H9 (cell line): Measurements from ENCODE around the gene HTATIP2. TPM values are rescaled to one million over a fixed set of nuclear protein-coding genes. Genes with fewer than 3 reads are reported as not detected.

ENCODE experiments used
- DNase-seq: peaks from one replicate; pipeline ENCODE4 v3.0.0-alpha.2; 2017
- H2AFZ ChIP-seq: one replicate; pipeline ENCODE4 v1.6.1; 2013; ENCODE audit warnings: mild to moderate bottlenecking, low read length, control low read depth, moderate library complexity
- H2AK5ac ChIP-seq: 2 replicates; pipeline ENCODE4 v1.6.1; 2013; ENCODE audit warnings: low read length, control low read depth, mixed read lengths; ENCODE audit not compliant: insufficient read length
- H2BK120ac ChIP-seq: one replicate; pipeline ENCODE4 v1.6.1; 2013; ENCODE audit warnings: low read depth, mild to moderate bottlenecking, low read length, control low read depth, inconsistent platforms; ENCODE audit not compliant: poor library complexity, severe bottlenecking
- H2BK12ac ChIP-seq: 2 replicates; pipeline ENCODE4 v1.6.1; 2013; ENCODE audit warnings: low read length, control low read depth, mixed read lengths, low read depth; ENCODE audit not compliant: insufficient read length
- H2BK15ac ChIP-seq: 2 replicates; pipeline ENCODE4 v1.6.1; 2013; ENCODE audit warnings: low read depth, low read length, control low read depth
- H2BK20ac ChIP-seq: one replicate; pipeline ENCODE4 v1.6.1; 2013; ENCODE audit warnings: low read depth, mild to moderate bottlenecking, low read length, control low read depth, inconsistent platforms; ENCODE audit not compliant: poor library complexity, severe bottlenecking
- H2BK5ac ChIP-seq: 2 replicates; pipeline ENCODE4 v1.6.1; 2013; ENCODE audit warnings: low read length, control low read depth, mixed read lengths; ENCODE audit not compliant: insufficient read length
- H3K14ac ChIP-seq: 2 replicates; pipeline ENCODE4 v1.6.1; 2013; ENCODE audit warnings: low read length, control low read depth; ENCODE audit not compliant: insufficient read depth
- H3K18ac ChIP-seq: 2 replicates; pipeline ENCODE4 v1.6.1; 2013; ENCODE audit warnings: low read depth, mild to moderate bottlenecking, mixed read lengths, low read length, control low read depth; ENCODE audit not compliant: insufficient read length
- H3K23ac ChIP-seq: 2 replicates; pipeline ENCODE4 v1.6.1; 2013; ENCODE audit warnings: low read length, control low read depth, mixed read lengths, low read depth; ENCODE audit not compliant: insufficient read length
- H3K23me2 ChIP-seq: 2 replicates; pipeline ENCODE4 v1.6.1; 2013; ENCODE audit warnings: low read depth, mild to moderate bottlenecking, mixed read lengths, low read length, control low read depth; ENCODE audit not compliant: insufficient read length, poor library complexity, severe bottlenecking
- H3K27ac ChIP-seq: 2 replicates; pipeline ENCODE4 v1.5.1; 2013; ENCODE audit warnings: low read length, control low read depth, mixed read lengths, low read depth; ENCODE audit not compliant: insufficient read length
- H3K27me3 ChIP-seq: 2 replicates; pipeline ENCODE4 v1.6.1; 2013; ENCODE audit warnings: low read length, control low read depth, inconsistent platforms; ENCODE audit not compliant: insufficient read depth
- H3K4ac ChIP-seq: 2 replicates; pipeline ENCODE4 v1.6.1; 2013; ENCODE audit warnings: low read depth, mild to moderate bottlenecking, control low read depth, inconsistent platforms, low read length, moderate library complexity
- H3K4me1 ChIP-seq: 2 replicates; pipeline ENCODE4 v1.6.1; 2013; ENCODE audit warnings: low read length, control low read depth, inconsistent platforms; ENCODE audit not compliant: insufficient read depth
- H3K4me2 ChIP-seq: 2 replicates; pipeline ENCODE4 v1.6.1; 2013; ENCODE audit warnings: low read length, control low read depth, mixed read lengths; ENCODE audit not compliant: insufficient read length, insufficient read depth
- H3K56ac ChIP-seq: 2 replicates; pipeline ENCODE4 v1.6.1; 2013; ENCODE audit warnings: low read depth, mild to moderate bottlenecking, mixed read lengths, low read length, control low read depth; ENCODE audit not compliant: insufficient read length
- H3K79me1 ChIP-seq: 2 replicates; pipeline ENCODE4 v1.6.1; 2013; ENCODE audit warnings: low read depth, mild to moderate bottlenecking, moderate library complexity, low read length, control low read depth, inconsistent platforms; ENCODE audit not compliant: insufficient read depth, poor library complexity, severe bottlenecking
- H3K79me2 ChIP-seq: 2 replicates; pipeline ENCODE4 v1.6.1; 2013; ENCODE audit warnings: low read length, control low read depth, inconsistent platforms; ENCODE audit not compliant: insufficient read depth
- H3K9ac ChIP-seq: 2 replicates; pipeline ENCODE4 v1.6.1; 2013; ENCODE audit warnings: low read length, control low read depth, mixed read lengths; ENCODE audit not compliant: insufficient read length; ENCODE audit errors: extremely low read depth
- H3K9me3 ChIP-seq: one replicate; pipeline ENCODE4 v1.6.1; 2013; ENCODE audit warnings: low read depth, low read length, inconsistent platforms; ENCODE audit not compliant: control insufficient read depth
- H3T11ph ChIP-seq: one replicate; pipeline ENCODE4 v1.6.1; 2013; ENCODE audit warnings: mild to moderate bottlenecking, low read length, control low read depth, inconsistent platforms
- H4K20me1 ChIP-seq: one replicate; pipeline ENCODE4 v1.6.1; 2013; ENCODE audit not compliant: control insufficient read depth, insufficient read length, insufficient read depth
- H4K5ac ChIP-seq: 2 replicates; pipeline ENCODE4 v1.6.1; 2013; ENCODE audit warnings: low read depth, mild to moderate bottlenecking, mixed read lengths, low read length, control low read depth; ENCODE audit not compliant: insufficient read length
- H4K8ac ChIP-seq: replicated peaks from 2 replicates; pipeline ENCODE4 v1.6.1; 2013; ENCODE audit warnings: low read length, control low read depth, mixed read lengths, low read depth; ENCODE audit not compliant: insufficient read length
- H4K91ac ChIP-seq: 2 replicates; pipeline ENCODE4 v1.6.1; 2013; ENCODE audit warnings: low read depth, mild to moderate bottlenecking, moderate library complexity, mixed read lengths, low read length, control low read depth; ENCODE audit not compliant: insufficient read length
- H3K27ac Mint-ChIP-seq, 3 experiments: 2 replicates in 2 of 3; 3 replicates in 1 of 3; pipeline ENCODE4 v1.8.0; 2020 to 2021; ENCODE audit warnings: mixed read lengths in 3 of 3, mild to moderate bottlenecking in 1 of 3, moderate library complexity in 1 of 3
- H3K27me3 Mint-ChIP-seq: 2 replicates; pipeline ENCODE4 v1.8.0; 2021; ENCODE audit warnings: low read depth, mild to moderate bottlenecking, moderate library complexity, mixed read lengths
- H3K36me3 Mint-ChIP-seq, 3 experiments: 2 replicates in 2 of 3; 3 replicates in 1 of 3; pipeline ENCODE4 v1.8.0; 2020 to 2021; ENCODE audit warnings: low read depth in 3 of 3, mixed read lengths in 3 of 3; ENCODE audit not compliant: insufficient read depth in 1 of 3
- H3K4me1 Mint-ChIP-seq, 2 experiments: 2 replicates each; pipeline ENCODE4 v1.8.0; 2020; ENCODE audit warnings: mixed read lengths in 2 of 2
- H3K4me3 Mint-ChIP-seq, 2 experiments: 2 replicates in 1 of 2; 3 replicates in 1 of 2; pipeline ENCODE4 v1.8.0; 2020 to 2021; ENCODE audit warnings: mild to moderate bottlenecking in 2 of 2, mixed read lengths in 2 of 2, moderate library complexity in 1 of 2
- H3K9me3 Mint-ChIP-seq, 2 experiments: 2 replicates in 1 of 2; 3 replicates in 1 of 2; pipeline ENCODE4 v1.8.0; 2020; ENCODE audit warnings: mild to moderate bottlenecking in 2 of 2, mixed read lengths in 2 of 2, moderate library complexity in 1 of 2
- CTCF ChIP-seq: fragments of 200-600 bp; sonication (generic); conservative IDR thresholded peaks from 3 replicates; pipeline ENCODE4 v1.8.0; 2021; ENCODE audit warnings: antibody characterized with exemption, mild to moderate bottlenecking
- WGBS: extraction: QIAGEN DNeasy Blood & Tissue Kit; methylation state at CpG from one replicate; pipeline ENCODE4 v1.1.7; 2013; ENCODE audit warnings: missing lambda C conversion rate, low lambda C conversion rate, mixed read lengths; ENCODE audit not compliant: insufficient read length; ENCODE audit errors: extremely low coverage; 5-methylcytosine and 5-hydroxymethylcytosine counted together
- total RNA-seq: library from RNA; stranded (reverse); gene quantifications from 2 replicates; pipeline ENCODE4 v1.2.1, GENCODE V29; 2021

The HTATIP2 gene
- total RNA-seq, 1 experiment from 2014 or later: 32.8 TPM

GRCh38 chr11:20407344-20407743, 43.8 kb downstream of the HTATIP2 start:
- DNase-seq: no peak
- WGBS: no CpG with 5 or more reads among the region's 3 CpGs

More at GRCh38 chr11:20407344-20407743, 43.8 kb downstream of the HTATIP2 start:
- Histone ChIP-seq H2BK12ac (no peak overlapping the region), H2BK15ac (no peak overlapping the region), H4K5ac (no peak overlapping the region), H4K8ac (no peak overlapping the region), H3K23ac (no peak overlapping the region), H4K91ac (no peak overlapping the region), H2BK5ac (no peak overlapping the region), H3K79me1 (no peaks in the 10 kb centered on the region), H2AK5ac (no peak overlapping the region), H3K27ac (no peak overlapping the region), H3K79me2 (no peaks in the 10 kb centered on the region), H3K27me3 (no peaks in the 10 kb centered on the region), H3T11ph (no peak overlapping the region), H3K4me1 (no peaks in the 10 kb centered on the region), H3K56ac (no peak overlapping the region), H3K4me2 (no peak overlapping the region), H3K4ac (no peak overlapping the region), H2BK20ac (no peak overlapping the region), H2AFZ (no peak overlapping the region), H2BK120ac (no peak overlapping the region), H3K14ac (no peak overlapping the region), H3K18ac (no peak overlapping the region), H3K23me2 (no peaks in the 10 kb centered on the region), H4K20me1 (no peaks in the 10 kb centered on the region), H3K9ac (no peak overlapping the region), H3K9me3 (no peaks in the 10 kb centered on the region)
- Mint-ChIP-seq H3K27ac (no peak overlapping the region), H3K4me1 (no peaks in the 10 kb centered on the region), H3K27me3 (no peaks in the 10 kb centered on the region), H3K36me3 (peaks cover 1 to 45% (median 24%) of the 10 kb centered on the region in 3 experiments; a peak in 5 of 7 replicates), H3K4me3 (no peak overlapping the region), H3K9me3 (no peaks in the 10 kb centered on the region)
- TF ChIP-seq CTCF: no peak
